B cell (primary cell): ENCODE measurements around the gene HCN1. TPM values are rescaled to one million over a fixed set of nuclear protein-coding genes. Genes with fewer than 3 reads are reported as not detected.

Source experiments
- ATAC-seq: fragments of 200-7000 bp; cut with Tn5 transposase; one replicate; pipeline ENCODE4 v1.10.0; 2021; ENCODE audit warnings: low read depth, mild to moderate bottlenecking, moderate number of reproducible peaks, moderate library complexity
- CTCF ChIA-PET: fragments of 350-600 bp; sonication (Branson Sonifier 250); formaldehyde crosslinking; loops from one replicate; lab custom pipeline; 2021; ENCODE audit warnings: antibody characterized with exemption, inconsistent platforms; lab: Charles Lee
- POLR2A ChIA-PET: fragments of 350-600 bp; sonication (Branson Sonifier 250); formaldehyde crosslinking; loops from one replicate; lab custom pipeline; 2021; ENCODE audit warnings: antibody characterized with exemption; lab: Charles Lee
- DNase-seq: peaks from one replicate; pipeline ENCODE4 v3.0.0; 2013
- H2AFZ ChIP-seq: 2 replicates; pipeline ENCODE4 v1.6.1; 2012; ENCODE audit warnings: mild to moderate bottlenecking, low read depth, low read length; ENCODE audit not compliant: insufficient read depth, poor library complexity, severe bottlenecking
- H3K27ac ChIP-seq, 2 donors: 1 replicate in 1 of 2; 2 replicates in 1 of 2; pipeline ENCODE4 v1.5.1; 2012 to 2013; ENCODE audit warnings: low read length in 2 of 2, mild to moderate bottlenecking in 2 of 2, moderate library complexity in 1 of 2
- H3K27me3 ChIP-seq, 4 experiments: fragments of 200-600 bp in 1 of 4; sonication (generic) in 1 of 4; replicated peaks in 1 of 4; 1 replicate in 2 of 4; 2 replicates in 2 of 4; pipeline versions ENCODE4 v1.6.1 to v1.7.0; 2013 to 2016; ENCODE audit warnings: low read length in 3 of 4, mild to moderate bottlenecking in 2 of 4, mixed read lengths in 1 of 4, moderate library complexity in 1 of 4; ENCODE audit not compliant: insufficient read depth in 4 of 4, control insufficient read depth in 3 of 4; ENCODE audit errors: control extremely low read depth in 1 of 4
- H3K36me3 ChIP-seq, 2 experiments: replicated peaks in 1 of 2; 1 replicate in 1 of 2; 2 replicates in 1 of 2; pipeline versions ENCODE4 v1.6.1 to v1.7.1; 2013; ENCODE audit warnings: low read length in 1 of 2; ENCODE audit not compliant: insufficient read depth in 2 of 2, control insufficient read depth in 1 of 2; ENCODE audit errors: control extremely low read depth in 1 of 2, extremely low read depth in 1 of 2
- H3K4me1 ChIP-seq, 2 donors: fragments of 200-600 bp in 1 of 2; sonication (generic) in 1 of 2; 1 replicate in 1 of 2; 2 replicates in 1 of 2; pipeline versions ENCODE4 v1.5.1 to v1.6.1; 2013 to 2017; ENCODE audit warnings: low read length in 2 of 2; ENCODE audit not compliant: control insufficient read depth in 2 of 2, insufficient read depth in 2 of 2
- H3K4me2 ChIP-seq: replicated peaks from 2 replicates; pipeline ENCODE3; 2012; ENCODE audit warnings: mild to moderate bottlenecking, low read depth, low read length; ENCODE audit not compliant: poor library complexity, severe bottlenecking
- H3K4me3 ChIP-seq, 5 experiments: fragments of 200-600 bp in 1 of 5; sonication (generic) in 1 of 5; 1 replicate in 3 of 5; 2 replicates in 2 of 5; pipeline versions ENCODE4 v1.5.1 to v1.7.0; 2011 to 2016; ENCODE audit warnings: low read length in 4 of 5, mild to moderate bottlenecking in 4 of 5, low read depth in 2 of 5, control low read depth in 1 of 5, moderate library complexity in 1 of 5; ENCODE audit not compliant: insufficient read depth in 1 of 5; ENCODE audit errors: control extremely low read depth in 1 of 5, extremely low read depth in 1 of 5
- H3K79me2 ChIP-seq: fragments of 200-600 bp; sonication (generic); one replicate; pipeline ENCODE4 v1.6.0; 2016; ENCODE audit warnings: low read length; ENCODE audit not compliant: control insufficient read depth, insufficient read depth
- H3K9ac ChIP-seq: fragments of 200-600 bp; sonication (generic); 2 replicates; pipeline ENCODE4 v1.6.1; 2017; ENCODE audit warnings: mild to moderate bottlenecking, low read length, moderate library complexity
- H3K9me3 ChIP-seq, 3 donors: one replicate each; pipeline versions ENCODE4 v1.6.1 to v1.7.1; 2013; ENCODE audit warnings: low read length in 2 of 3; ENCODE audit not compliant: control insufficient read depth in 2 of 3, insufficient read depth in 1 of 3; ENCODE audit errors: control extremely low read depth in 1 of 3
- H4K20me1 ChIP-seq: 2 replicates; pipeline ENCODE4 v1.6.0; 2012; ENCODE audit warnings: mild to moderate bottlenecking, low read length; ENCODE audit not compliant: insufficient read depth, control insufficient read depth, poor library complexity, severe bottlenecking
- H3K27ac Mint-ChIP-seq: one replicate; pipeline ENCODE4 v1.8.0; 2021; ENCODE audit warnings: mixed read lengths
- H3K27me3 Mint-ChIP-seq: one replicate; pipeline ENCODE4 v1.8.0; 2021; ENCODE audit warnings: mixed read lengths
- H3K4me1 Mint-ChIP-seq: one replicate; pipeline ENCODE4 v1.8.0; 2021; ENCODE audit warnings: mixed read lengths
- H3K4me3 Mint-ChIP-seq: one replicate; pipeline ENCODE4 v1.8.0; 2021; ENCODE audit warnings: mixed read lengths
- H3K9me3 Mint-ChIP-seq: one replicate; pipeline ENCODE4 v1.8.0; 2022; ENCODE audit warnings: mixed read lengths; ENCODE audit not compliant: insufficient read depth
- EZH2 ChIP-seq: IDR thresholded peaks from 2 replicates; pipeline ENCODE4 v1.6.1; 2012; ENCODE audit warnings: borderline replicate concordance, low read depth, mild to moderate bottlenecking, moderate library complexity, low read length; ENCODE audit not compliant: insufficient read depth, poor library complexity, severe bottlenecking
- WGBS: methylation state at CpG from one replicate; pipeline ENCODE4 v1.1.5; 2013; ENCODE audit warnings: missing lambda C conversion rate; ENCODE audit not compliant: insufficient coverage; 5-methylcytosine and 5-hydroxymethylcytosine counted together
- intact Hi-C: fragments of 100-400 bp; cut with micrococcal nuclease; formaldehyde crosslinking; loops from one replicate; pipeline ENCODE4 v1.10.0; 2022
- polyA plus RNA-seq: library from polyadenylated mRNA; depleted of rRNA; stranded (reverse); fragments of >200 nt; gene quantifications from 2 replicates; pipeline ENCODE4 v1.2.3, GENCODE V29; 2012
- total RNA-seq, 2 donors: library from RNA; stranded (reverse); fragments of 120-200 nt in 1 of 2; gene quantifications; 1 replicate in 1 of 2; 2 replicates in 1 of 2; pipeline versions ENCODE4 v1.2.3 to v1.2.4, GENCODE V29; 2013 to 2022
- TF ChIP-seq, protein P1 (sequence below): fragments of 200-600 bp; IDR thresholded peaks from one replicate; pipeline ENCODE4 v1.8.0; 2022; ENCODE audit warnings: antibody characterized with exemption, mild to moderate bottlenecking

Gene HCN1
- total and polyA plus RNA-seq, 2 donors (not counting 1 experiment from before 2014, with no cell fraction given), result not detected

DNA sequence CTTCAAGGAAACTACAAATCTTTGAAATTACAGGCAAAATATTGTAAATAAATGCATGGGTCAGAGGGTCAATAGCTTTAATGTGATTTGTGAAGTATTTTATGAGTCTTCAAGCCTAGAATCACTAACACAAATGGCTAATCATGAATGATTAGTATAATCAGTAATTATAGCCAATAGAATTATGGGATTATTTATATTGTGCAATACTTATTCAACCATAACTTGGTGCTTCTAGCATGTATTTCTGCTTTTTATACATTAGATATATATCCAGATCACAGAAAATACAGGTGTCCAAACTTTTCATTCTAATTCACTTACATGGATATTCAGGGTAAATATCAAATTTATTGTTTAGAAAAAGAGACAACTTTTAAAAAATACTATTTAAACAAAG, 12.1 kb downstream of the HCN1 start:
- no peaks in the 10 kb centered on the region for H3K79me2 ChIP-seq
- H2AFZ ChIP-seq, result no peak overlapping the region
- no peaks in the 10 kb centered on the region for H3K9me3 ChIP-seq
- ATAC-seq (no peak), DNase-seq (no peak)
- Mint-ChIP-seq H3K27ac (no peak overlapping the region), H3K4me3 (no peak overlapping the region), H3K9me3 (no peaks in the 10 kb centered on the region), H3K4me1 (no peaks in the 10 kb centered on the region), H3K27me3 (no peaks in the 10 kb centered on the region)
- H3K4me2 ChIP-seq, result no peak overlapping the region
- no peaks in the 10 kb centered on the region for H4K20me1 ChIP-seq
- TF ChIP-seq, protein P1, sequence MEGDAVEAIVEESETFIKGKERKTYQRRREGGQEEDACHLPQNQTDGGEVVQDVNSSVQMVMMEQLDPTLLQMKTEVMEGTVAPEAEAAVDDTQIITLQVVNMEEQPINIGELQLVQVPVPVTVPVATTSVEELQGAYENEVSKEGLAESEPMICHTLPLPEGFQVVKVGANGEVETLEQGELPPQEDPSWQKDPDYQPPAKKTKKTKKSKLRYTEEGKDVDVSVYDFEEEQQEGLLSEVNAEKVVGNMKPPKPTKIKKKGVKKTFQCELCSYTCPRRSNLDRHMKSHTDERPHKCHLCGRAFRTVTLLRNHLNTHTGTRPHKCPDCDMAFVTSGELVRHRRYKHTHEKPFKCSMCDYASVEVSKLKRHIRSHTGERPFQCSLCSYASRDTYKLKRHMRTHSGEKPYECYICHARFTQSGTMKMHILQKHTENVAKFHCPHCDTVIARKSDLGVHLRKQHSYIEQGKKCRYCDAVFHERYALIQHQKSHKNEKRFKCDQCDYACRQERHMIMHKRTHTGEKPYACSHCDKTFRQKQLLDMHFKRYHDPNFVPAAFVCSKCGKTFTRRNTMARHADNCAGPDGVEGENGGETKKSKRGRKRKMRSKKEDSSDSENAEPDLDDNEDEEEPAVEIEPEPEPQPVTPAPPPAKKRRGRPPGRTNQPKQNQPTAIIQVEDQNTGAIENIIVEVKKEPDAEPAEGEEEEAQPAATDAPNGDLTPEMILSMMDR, result no peak
- TF ChIP-seq EZH2, result no peak
- no peaks in the 10 kb centered on the region for H3K4me1 ChIP-seq
- POLR2A ChIA-PET, result no interaction called here
- CTCF ChIA-PET, result no interaction called here
- H3K9ac ChIP-seq, result no peak overlapping the region
- no peak overlapping the region for H3K4me3 ChIP-seq
- intact Hi-C loops, result no loop called here
- H3K27me3 ChIP-seq, result no peaks in the 10 kb centered on the region
- H3K36me3 ChIP-seq, result no peaks in the 10 kb centered on the region
- H3K27ac ChIP-seq, result no peak overlapping the region

GRCh38 chr5:45680950-45681349, 15.2 kb downstream of the HCN1 start:
- Histone ChIP-seq H3K79me2 (no peaks in the 10 kb centered on the region), H3K4me3 (no peak overlapping the region), H4K20me1 (no peaks in the 10 kb centered on the region), H3K9ac (no peak overlapping the region), H3K4me1 (no peaks in the 10 kb centered on the region), H3K4me2 (no peak overlapping the region), H3K9me3 (no peaks in the 10 kb centered on the region), H2AFZ (no peak overlapping the region), H3K36me3 (no peaks in the 10 kb centered on the region), H3K27me3 (no peaks in the 10 kb centered on the region), H3K27ac (no peak overlapping the region)
- CTCF ChIA-PET, result no interaction called here
- intact Hi-C loops, result no loop called here
- WGBS, result no CpG with 5 or more reads among the region's 2 CpGs
- peaks cover 4% of the 10 kb centered on the region for H3K9me3 Mint-ChIP-seq
- H3K27me3 Mint-ChIP-seq, result no peaks in the 10 kb centered on the region
- no peak for ATAC-seq
- TF ChIP-seq EZH2, result no peak
- TF ChIP-seq, protein P1, result no peak
- no peaks in the 10 kb centered on the region for H3K4me1 Mint-ChIP-seq
- H3K27ac Mint-ChIP-seq, result no peak overlapping the region
- no peak overlapping the region for H3K4me3 Mint-ChIP-seq
- no peak for DNase-seq
- POLR2A ChIA-PET, result no interaction called here
